GM19452 (cell line): ENCODE results near the gene KCNJ16.

Experiments used
- ATAC-seq: cut with Tn5 transposase; IDR thresholded peaks from one replicate; pipeline ENCODE4 v1.9.1; 2021; ENCODE audit not compliant: unreplicated experiment

KCNJ16 gene

GRCh38 chr17:70067134-70067533 is 7.9 kb upstream of the KCNJ16 start:
- ATAC-seq: no peak

- ATAC-seq: no peak
Measured at GRCh38 chr17:70070305-70071027, 4.6 kb upstream of the KCNJ16 start.

- ATAC-seq: no peak
Measured at GRCh38 chr17:70071127-70071526, 3.9 kb upstream of the KCNJ16 start.

- ATAC-seq: no peak
Measured at GRCh38 chr17:70071620-70072019, 3.4 kb upstream of the KCNJ16 start.

GRCh38 chr17:70072546-70073309 is 2.3 kb upstream of the KCNJ16 start:
- ATAC-seq: no peak

DNA sequence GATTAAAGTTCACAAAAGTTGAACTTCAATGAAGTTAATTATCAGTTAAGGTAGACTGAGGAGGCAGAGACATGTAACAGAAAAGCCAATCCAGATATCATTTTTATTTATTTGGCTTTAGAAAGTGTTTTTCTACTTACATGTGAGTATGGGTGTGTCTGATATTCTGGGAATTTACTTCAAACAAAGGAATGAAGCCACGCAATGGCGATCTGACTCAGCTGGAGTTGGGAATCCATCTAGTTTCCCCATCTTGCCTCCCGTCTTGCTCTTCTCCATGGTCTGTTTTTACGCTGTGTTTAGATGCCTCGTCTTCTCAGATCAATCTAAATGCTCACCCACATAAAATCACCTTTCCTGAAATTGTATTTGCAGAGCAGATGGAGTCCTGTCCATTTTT is 1.7 kb upstream of the KCNJ16 start:
- no peak for ATAC-seq

GRCh38 chr17:70073799-70074198 is 1.2 kb upstream of the KCNJ16 start:
- ATAC-seq: no peak

DNA sequence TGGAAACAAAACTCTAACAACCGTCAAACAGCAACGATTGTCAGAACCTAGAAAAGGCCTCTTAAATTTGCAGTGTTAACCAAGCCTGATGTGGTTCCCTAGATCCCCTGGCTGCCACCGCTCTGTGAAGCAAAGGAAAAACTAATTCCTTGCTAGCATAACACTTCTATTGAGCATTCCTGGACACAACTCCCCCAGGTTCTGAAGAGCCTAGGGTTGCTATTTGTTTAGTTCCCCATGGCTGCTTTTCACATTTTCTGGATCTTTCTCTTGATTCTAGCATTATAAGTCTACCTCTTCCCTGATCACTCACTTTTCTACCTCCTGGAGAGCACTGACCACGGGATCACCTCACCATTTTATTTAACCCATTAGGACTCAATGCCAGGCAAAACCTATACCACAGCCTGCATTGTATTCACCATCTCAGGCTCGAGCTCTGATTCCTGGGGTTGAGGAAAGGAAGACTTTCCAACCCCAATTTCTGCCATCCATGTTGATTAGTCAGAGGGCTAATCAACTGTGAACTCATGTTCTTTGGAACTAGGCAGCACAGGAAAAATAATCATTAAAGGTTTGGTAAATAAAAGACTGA is 692 bp upstream of the KCNJ16 start:
- ATAC-seq: no peak

DNA sequence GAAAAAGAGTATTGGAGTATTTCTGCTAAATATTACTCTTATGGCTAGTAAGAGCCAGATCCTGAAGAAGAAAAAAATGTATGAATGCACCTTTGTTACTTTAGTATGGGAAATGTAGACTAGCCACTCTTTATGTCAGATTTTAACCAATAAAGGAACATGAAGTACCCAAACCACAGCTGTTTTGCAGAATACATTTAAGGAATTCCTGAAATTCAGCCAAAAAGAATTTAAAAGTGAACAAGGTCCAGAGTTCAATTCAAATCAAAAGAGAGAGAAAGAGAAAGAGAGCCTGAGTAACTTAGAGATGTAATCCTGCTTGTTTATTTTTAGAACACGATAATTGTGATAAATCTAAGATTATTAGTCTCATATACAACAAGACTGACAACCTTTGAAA is 1.2 kb downstream of the KCNJ16 start:
- no peak for ATAC-seq

GRCh38 chr17:70076831-70077230 is 1.8 kb downstream of the KCNJ16 start:
- no peak for ATAC-seq

DNA sequence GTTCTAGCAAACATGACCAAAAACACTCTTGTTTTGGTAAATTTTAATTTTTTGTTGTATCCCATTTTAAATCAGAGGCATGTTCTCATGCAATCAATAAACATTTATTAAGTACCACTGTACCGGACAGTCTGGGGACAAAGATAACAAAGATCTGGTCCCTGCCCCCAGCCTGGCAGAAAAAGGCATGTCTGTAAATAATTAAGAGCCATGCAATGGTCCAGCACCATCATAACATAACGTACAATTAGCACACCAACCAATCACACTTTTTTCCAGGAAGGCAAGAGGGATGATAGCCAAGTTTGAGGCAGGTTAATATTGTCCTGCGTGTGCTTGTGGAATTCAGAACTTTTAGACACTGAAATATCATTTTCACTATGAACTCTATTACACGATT is 3.5 kb downstream of the KCNJ16 start:
- ATAC-seq: no peak

DNA sequence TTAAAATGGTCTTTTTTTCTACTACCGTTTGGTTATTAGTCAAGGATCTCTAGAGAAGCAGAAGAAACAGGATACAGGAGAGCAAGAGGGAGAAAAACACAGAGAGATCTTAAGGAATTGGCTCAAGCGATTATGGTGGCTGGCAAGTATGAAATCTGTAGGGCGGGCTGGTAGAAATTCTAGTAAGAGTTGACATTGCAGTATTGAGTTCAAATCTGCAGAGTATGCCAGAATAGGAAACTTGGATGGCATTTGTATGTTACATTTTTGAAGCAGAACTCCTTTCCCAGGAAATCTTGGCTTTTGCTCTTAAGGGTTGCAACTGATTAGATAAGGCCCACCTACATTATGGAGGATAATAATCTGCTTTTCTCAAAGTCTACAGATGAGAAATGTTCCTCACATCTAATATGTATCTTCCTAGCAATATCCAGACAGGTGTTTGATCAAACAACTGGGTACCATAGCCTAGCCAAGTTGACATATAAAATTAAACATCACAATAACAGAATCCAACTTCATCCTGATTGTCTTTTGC is 4.0 kb downstream of the KCNJ16 start:
- ATAC-seq: no peak

DNA sequence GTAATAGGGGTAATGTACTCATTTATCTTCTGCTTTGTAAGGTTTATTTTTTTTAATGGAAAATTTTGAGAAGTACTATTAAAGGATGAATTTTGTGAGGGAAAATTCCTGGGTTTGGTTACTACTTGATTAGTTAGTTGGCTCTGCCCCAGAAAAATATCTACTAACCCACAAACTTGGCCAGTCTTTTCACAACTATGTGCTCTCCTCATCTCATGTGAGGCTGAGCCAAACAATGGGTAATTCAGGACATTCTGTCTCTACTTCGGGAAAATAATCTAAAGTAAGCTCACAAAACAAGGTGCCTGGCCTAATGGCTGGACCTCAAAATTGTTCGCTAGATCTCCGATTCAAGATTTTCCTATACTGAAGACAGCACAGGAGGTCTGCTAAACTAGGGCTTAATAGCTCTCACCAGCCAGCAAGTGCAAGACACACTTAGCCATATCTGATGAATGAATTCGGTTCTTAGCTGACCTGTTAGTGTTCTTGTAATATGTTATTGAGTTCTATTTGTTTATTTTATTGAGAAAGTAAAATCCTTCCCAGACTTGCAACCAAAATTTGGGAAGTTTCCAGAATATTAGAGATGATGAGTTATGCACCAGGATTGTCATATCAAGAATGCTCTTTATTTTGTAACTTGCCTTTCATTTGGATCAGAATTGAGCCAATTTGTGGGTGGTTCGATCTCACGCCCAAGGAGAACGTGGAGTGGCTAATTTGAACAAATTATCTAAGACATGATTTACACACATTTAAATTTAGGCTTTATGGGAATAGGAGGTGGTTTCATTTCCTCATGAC is 5.7 kb downstream of the KCNJ16 start:
- ATAC-seq: no peak

- ATAC-seq: no peak
Measured at GRCh38 chr17:70081885-70082284, 6.9 kb downstream of the KCNJ16 start.

DNA sequence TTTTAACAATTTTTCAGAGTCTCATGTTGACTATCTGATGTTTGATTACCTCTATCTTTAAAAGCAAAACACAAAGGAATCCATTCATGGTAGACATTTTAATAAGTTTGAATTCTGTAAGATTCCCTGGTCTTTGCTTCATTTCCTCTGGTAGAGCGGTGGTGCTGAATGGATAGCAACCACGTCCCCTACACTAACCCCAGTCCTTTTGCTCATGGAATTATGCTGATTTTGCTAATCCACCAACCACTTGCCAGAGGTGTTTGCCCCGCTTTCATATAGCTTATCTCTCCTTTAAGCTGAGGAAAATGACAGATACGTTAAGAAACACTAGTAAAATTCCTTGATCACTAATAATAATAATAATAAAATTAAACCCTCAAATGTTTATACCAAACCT is 9.5 kb downstream of the KCNJ16 start:
- no peak for ATAC-seq

GRCh38 chr17:70086516-70086915 is 11.5 kb downstream of the KCNJ16 start:
- ATAC-seq: no peak

- no peak for ATAC-seq
Measured at GRCh38 chr17:70089513-70090148, 14.6 kb downstream of the KCNJ16 start.

- ATAC-seq: no peak
Measured at GRCh38 chr17:70091005-70091568, 16.1 kb downstream of the KCNJ16 start.

- no peak for ATAC-seq
Measured at GRCh38 chr17:70091696-70092095, 16.7 kb downstream of the KCNJ16 start.

GRCh38 chr17:70093163-70093562 is 18.1 kb downstream of the KCNJ16 start:
- ATAC-seq: no peak
